ENCODE results near the gene NFX1.

GRCh38 chr9:33293782-33294181 is 3.5 kb downstream of the NFX1 start:
- no peak for TF ChIP-seq CTCF (IDR thresholded peaks at IDR 0.05)
- TF ChIP-seq POLR2A (IDR thresholded peaks at IDR 0.05), result no peak
